SK-N-SH (cell line): Measurements from ENCODE around the gene ZNF132. TPM values are rescaled to one million over a fixed set of nuclear protein-coding genes. Genes with fewer than 3 reads are reported as not detected.

Experiments
- CTCF ChIA-PET: fragments of 300-600, 350-600 bp; formaldehyde crosslinking; extraction: SDS; loops from one replicate; lab custom pipeline; 2021; lab: Yijun Ruan, JAX
- POLR2A ChIA-PET: fragments of 350-600 bp; sonication (Branson Sonifier 250); formaldehyde crosslinking; extraction: SDS; loops from one replicate; lab custom pipeline; 2020; ENCODE audit warnings: antibody characterized with exemption, inconsistent platforms; lab: Yijun Ruan, JAX
- DNase-seq: peaks from one replicate; pipeline ENCODE4 v3.0.0; 2012
- H2AFZ ChIP-seq: fragments of 200-600 bp; sonication (generic); 2 replicates; pipeline ENCODE4 v1.8.1; 2016; ENCODE audit warnings: antibody characterized with exemption, mild to moderate bottlenecking, low read depth
- H3F3A ChIP-seq: fragments of 200-600 bp; sonication (generic); replicated peaks from 2 replicates; pipeline ENCODE3; 2016; ENCODE audit warnings: antibody characterized with exemption, mild to moderate bottlenecking; ENCODE audit not compliant: insufficient read depth
- H3K27ac ChIP-seq, 2 experiments: fragments of 200-500 bp in 1 of 2; fragments of 200-600 bp in 1 of 2; sonication (Bioruptor generic) in 1 of 2; sonication (generic), shearing (Covaris generic) in 1 of 2; 2 replicates each; pipeline versions ENCODE4 v1.5.1 to v1.6.1; 2014 to 2016; ENCODE audit warnings: low read depth in 2 of 2, inconsistent platforms in 1 of 2, low read length in 1 of 2, mild to moderate bottlenecking in 1 of 2, mixed read lengths in 1 of 2
- H3K27me3 ChIP-seq: fragments of 200-600 bp; sonication (generic), shearing (Covaris generic); 2 replicates; pipeline ENCODE4 v1.6.1; 2016; ENCODE audit warnings: mixed run types; ENCODE audit not compliant: insufficient read depth
- H3K36me3 ChIP-seq, 2 experiments: fragments of 200-500 bp in 1 of 2; fragments of 200-600 bp in 1 of 2; sonication (Bioruptor generic) in 1 of 2; sonication (generic) in 1 of 2; replicated peaks in 1 of 2; 2 replicates each; pipeline versions ENCODE3 to v1.5.1; 2014 to 2016; ENCODE audit warnings: low read length in 1 of 2, mild to moderate bottlenecking in 1 of 2; ENCODE audit not compliant: insufficient read depth in 2 of 2, control insufficient read depth in 1 of 2
- H3K4me1 ChIP-seq, 2 experiments: fragments of 200-500 bp in 1 of 2; fragments of 200-600 bp in 1 of 2; sonication (Bioruptor generic) in 1 of 2; sonication (generic), shearing (Covaris generic) in 1 of 2; 2 replicates each; pipeline versions ENCODE4 v1.5.1 to v1.6.1; 2014 to 2016; ENCODE audit warnings: low read depth in 1 of 2, low read length in 1 of 2, mixed run types in 1 of 2; ENCODE audit not compliant: insufficient read depth in 2 of 2, control insufficient read depth in 1 of 2
- H3K4me2 ChIP-seq: fragments of 200-600 bp; sonication (generic), shearing (Covaris generic); 2 replicates; pipeline ENCODE4 v1.6.1; 2017; ENCODE audit warnings: mixed run types
- H3K4me3 ChIP-seq, 2 experiments: fragments of 200-500 bp in 1 of 2; fragments of 200-600 bp in 1 of 2; sonication (Bioruptor generic) in 1 of 2; sonication (generic), shearing (Covaris generic) in 1 of 2; 2 replicates each; pipeline versions ENCODE4 v1.5.1 to v1.8.1; 2014 to 2016; ENCODE audit warnings: low read depth in 2 of 2, inconsistent platforms in 1 of 2, low read length in 1 of 2, mild to moderate bottlenecking in 1 of 2, mixed read lengths in 1 of 2, moderate library complexity in 1 of 2
- H3K79me2 ChIP-seq: fragments of 200-600 bp; sonication (generic); 2 replicates; pipeline ENCODE4 v1.8.1; 2017; ENCODE audit warnings: mild to moderate bottlenecking; ENCODE audit not compliant: insufficient read depth
- H3K9ac ChIP-seq: fragments of 200-600 bp; sonication (generic); 2 replicates; pipeline ENCODE4 v1.6.1; 2017; ENCODE audit warnings: mixed run types
- H3K9me2 ChIP-seq: fragments of 200-600 bp; sonication (generic); 2 replicates; pipeline ENCODE4 v1.6.1; 2017; ENCODE audit warnings: mixed run types
- H3K9me3 ChIP-seq: fragments of 200-600 bp; sonication (generic); 2 replicates; pipeline ENCODE4 v1.6.1; 2017; ENCODE audit warnings: mixed run types, mild to moderate bottlenecking, moderate library complexity
- H4K20me1 ChIP-seq: fragments of 200-600 bp; sonication (generic); 2 replicates; pipeline ENCODE4 v1.6.1; 2017; ENCODE audit warnings: mild to moderate bottlenecking, mixed run types; ENCODE audit not compliant: insufficient read depth
- ELF1 ChIP-seq: IDR thresholded peaks from 2 replicates; pipeline ENCODE4 v1.4.0; 2012
- FOXJ3 ChIP-seq: sonication (generic); formaldehyde crosslinking; IDR thresholded peaks from 2 replicates; pipeline ENCODE4 v1.5.1; 2020; ENCODE audit warnings: mild to moderate bottlenecking, missing genetic modification reagents
- FOXM1 ChIP-seq: IDR thresholded peaks from 2 replicates; pipeline ENCODE4 v1.4.0; 2012; ENCODE audit warnings: low read depth, mild to moderate bottlenecking
- GABPA ChIP-seq: IDR thresholded peaks from 2 replicates; pipeline ENCODE4 v1.4.0; 2012; ENCODE audit warnings: low read depth, mild to moderate bottlenecking
- IRF3 ChIP-seq: fragments of 150-350 bp; IDR thresholded peaks from 2 replicates; pipeline ENCODE4 v1.6.1; 2016; ENCODE audit warnings: mild to moderate bottlenecking, low read depth, low read length
- JUND ChIP-seq: IDR thresholded peaks from 2 replicates; pipeline ENCODE4 v1.4.0; 2012
- MXI1 ChIP-seq: IDR thresholded peaks from 2 replicates; pipeline ENCODE4 v1.6.1; 2012; ENCODE audit warnings: mild to moderate bottlenecking, low read depth, low read length, improper control_type of control experiment
- PBX3 ChIP-seq: IDR thresholded peaks from 2 replicates; pipeline ENCODE4; 2012
- RAD21 ChIP-seq: IDR thresholded peaks from 2 replicates; pipeline ENCODE4 v1.6.1; 2012; ENCODE audit warnings: mild to moderate bottlenecking, low read length
- RFX5 ChIP-seq: IDR thresholded peaks from 2 replicates; pipeline ENCODE4 v1.6.1; 2012; ENCODE audit warnings: mild to moderate bottlenecking, improper control_type of control experiment, low read length
- SIN3A ChIP-seq: IDR thresholded peaks from 2 replicates; pipeline ENCODE4 v1.6.1; 2012; ENCODE audit warnings: low read depth, mild to moderate bottlenecking, low read length, moderate library complexity, borderline replicate concordance
- TEAD4 ChIP-seq: IDR thresholded peaks from 2 replicates; pipeline ENCODE4 v1.4.0; 2012; ENCODE audit warnings: mild to moderate bottlenecking, borderline replicate concordance; ENCODE audit not compliant: insufficient read depth
- YY1 ChIP-seq: IDR thresholded peaks from 2 replicates; pipeline ENCODE4 v1.4.0; 2012; ENCODE audit warnings: low read depth, mild to moderate bottlenecking
- ZBTB33 ChIP-seq: IDR thresholded peaks from 2 replicates; pipeline ENCODE4 v1.4.0; 2012; ENCODE audit warnings: low read depth, borderline replicate concordance
- WGBS: methylation state at CpG from one replicate; pipeline ENCODE4 v1.1.6; 2017; ENCODE audit warnings: low lambda C conversion rate; 5-methylcytosine and 5-hydroxymethylcytosine counted together
- polyA plus RNA-seq, 3 experiments: library from polyadenylated mRNA; depleted of rRNA; stranded (reverse); fragments of >200 nt; gene quantifications; 2 replicates each; pipeline ENCODE4 v1.2.3, GENCODE V29; 2012
- TF ChIP-seq, protein P1 (sequence below): fragments of 150-350 bp; IDR thresholded peaks from 2 replicates; pipeline ENCODE4 v1.6.1; 2017; ENCODE audit warnings: antibody characterized with exemption, low read length, low read depth, borderline replicate concordance

Gene ZNF132
- polyA plus RNA-seq, 1 of the 3 experiments (the other 2 are of a cell fraction): 1.3 TPM

DNA sequence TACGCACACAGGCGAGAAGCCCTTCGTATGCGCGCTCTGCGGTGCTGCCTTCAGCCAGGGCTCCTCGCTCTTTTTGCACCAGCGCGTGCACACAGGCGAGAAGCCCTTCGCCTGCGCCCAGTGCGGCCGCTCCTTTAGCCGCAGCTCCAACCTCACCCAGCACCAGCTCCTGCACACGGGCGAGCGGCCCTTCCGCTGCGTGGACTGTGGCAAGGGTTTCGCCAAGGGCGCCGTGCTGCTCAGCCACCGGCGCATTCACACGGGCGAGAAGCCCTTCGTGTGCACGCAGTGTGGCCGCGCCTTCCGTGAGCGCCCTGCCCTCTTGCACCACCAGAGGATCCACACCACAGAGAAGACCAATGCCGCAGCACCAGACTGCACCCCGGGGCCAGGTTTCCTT is 16.2 kb upstream of the ZNF132 start:
- Histone ChIP-seq H3K4me1 (peaks cover 0 to 3% of the 10 kb centered on the region in 2 experiments; a peak in 1 of 4 replicates), H3K36me3 (peaks cover 3 to 25% of the 10 kb centered on the region in 2 experiments), H3K4me3 (no peak overlapping the region), H3K27me3 (no peaks in the 10 kb centered on the region), H4K20me1 (no peaks in the 10 kb centered on the region), H2AFZ (no peak overlapping the region), H3K9me3 (no peaks in the 10 kb centered on the region), H3K27ac (no peak overlapping the region)
- TF ChIP-seq JUND (no peak), SIN3A (no peak), MXI1 (no peak), YY1 (no peak), IRF3 (no peak), FOXJ3 (CRISPR knock-in tag) (no peak), PBX3 (no peak), RAD21 (no peak), GABPA (no peak), FOXM1 (no peak), TEAD4 (no peak), ZBTB33 (no peak), ELF1 (no peak), RFX5 (no peak)
- TF ChIP-seq, protein P1, sequence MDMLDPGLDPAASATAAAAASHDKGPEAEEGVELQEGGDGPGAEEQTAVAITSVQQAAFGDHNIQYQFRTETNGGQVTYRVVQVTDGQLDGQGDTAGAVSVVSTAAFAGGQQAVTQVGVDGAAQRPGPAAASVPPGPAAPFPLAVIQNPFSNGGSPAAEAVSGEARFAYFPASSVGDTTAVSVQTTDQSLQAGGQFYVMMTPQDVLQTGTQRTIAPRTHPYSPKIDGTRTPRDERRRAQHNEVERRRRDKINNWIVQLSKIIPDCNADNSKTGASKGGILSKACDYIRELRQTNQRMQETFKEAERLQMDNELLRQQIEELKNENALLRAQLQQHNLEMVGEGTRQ: no peak
- TF ChIP-seq, all 33 proteins: peak for 0
- no peak overlapping the region for H3K4me2 ChIP-seq
- H3K9me2 ChIP-seq: no peaks in the 10 kb centered on the region
- CTCF ChIA-PET: no interaction called here
- no peaks in the 10 kb centered on the region for H3F3A ChIP-seq
- no peak overlapping the region for H3K9ac ChIP-seq
- no peaks in the 10 kb centered on the region for H3K79me2 ChIP-seq
- WGBS: 96% methylated on average over 35 of the region's 35 CpGs
- no peak for DNase-seq
- POLR2A ChIA-PET: no interaction called here
